ENCODE data around the gene LZTS2.
"Not testable (repeated sequence)": the region's sequence is repeated elsewhere in the genome, so short reads cannot be mapped to it uniquely, and the experiment has no call there.

The LZTS2 gene

GRCh38 chr10:100972904-100973535, 26.6 kb upstream of the LZTS2 start:
- Histone ChIP-seq H3K27ac (ENCODE audit: low read depth, low read length) (no peak overlapping the region), H3K27me3 (ENCODE audit: control insufficient read depth, low read length) (peaks cover 12% of the 10 kb centered on the region), H3K4me3 (ENCODE audit: low read length) (no peak overlapping the region), H3K9me2 (replicated peaks; ENCODE audit: control insufficient read depth, low read length) (no peaks in the 10 kb centered on the region), H3K79me2 (ENCODE audit: control insufficient read depth, low read length) (no peaks in the 10 kb centered on the region), H3F3A (ENCODE audit: control insufficient read depth, insufficient read depth) (no peaks in the 10 kb centered on the region), H4K20me1 (ENCODE audit: control insufficient read depth, insufficient read depth, low read depth, low read length) (no peaks in the 10 kb centered on the region), H3K4me1 (ENCODE audit: control insufficient read depth, low read length) (peaks cover 11% of the 10 kb centered on the region), H3K4me2 (ENCODE audit: low read length) (no peak overlapping the region), H3K36me3 (ENCODE audit: control insufficient read depth, low read length) (no peaks in the 10 kb centered on the region), H3K9me3 (ENCODE audit: control insufficient read depth, insufficient read depth, low read length) (no peaks in the 10 kb centered on the region)
- TF ChIP-seq EZH2phosphoT487 (IDR thresholded peaks at IDR 0.05; ENCODE audit: borderline replicate concordance, low read length) = no peak
- TF ChIP-seq CTCF (IDR thresholded peaks at IDR 0.05; ENCODE audit: low read depth, low read length, poor library complexity, severe bottlenecking) = no peak

GRCh38 chr10:100975397-100975796, 24.2 kb upstream of the LZTS2 start:
- not testable (repeated sequence) for H3K79me2 ChIP-seq (ENCODE audit: control insufficient read depth, low read length); H3K27me3 ChIP-seq (ENCODE audit: control insufficient read depth, low read length); H3K36me3 ChIP-seq (ENCODE audit: control insufficient read depth, low read length); H3K9me2 ChIP-seq (replicated peaks; ENCODE audit: control insufficient read depth, low read length); H3F3A ChIP-seq (ENCODE audit: control insufficient read depth, insufficient read depth); H3K4me1 ChIP-seq (ENCODE audit: control insufficient read depth, low read length); H3K27ac ChIP-seq (ENCODE audit: low read depth, low read length); H3K4me2 ChIP-seq (ENCODE audit: low read length); H3K4me3 ChIP-seq (ENCODE audit: low read length); H3K9me3 ChIP-seq (ENCODE audit: control insufficient read depth, insufficient read depth, low read length); H4K20me1 ChIP-seq (ENCODE audit: control insufficient read depth, insufficient read depth, low read depth, low read length)

- Histone ChIP-seq H3K4me1 (ENCODE audit: control insufficient read depth, low read length) (no peaks in the 10 kb centered on the region), H3K4me3 (ENCODE audit: low read length) (no peak overlapping the region), H3K79me2 (ENCODE audit: control insufficient read depth, low read length) (no peaks in the 10 kb centered on the region), H3F3A (ENCODE audit: control insufficient read depth, insufficient read depth) (no peaks in the 10 kb centered on the region), H3K9me2 (replicated peaks; ENCODE audit: control insufficient read depth, low read length) (no peaks in the 10 kb centered on the region), H4K20me1 (ENCODE audit: control insufficient read depth, insufficient read depth, low read depth, low read length) (no peaks in the 10 kb centered on the region), H3K9me3 (ENCODE audit: control insufficient read depth, insufficient read depth, low read length) (no peaks in the 10 kb centered on the region), H3K27ac (ENCODE audit: low read depth, low read length) (no peak overlapping the region), H3K4me2 (ENCODE audit: low read length) (no peak overlapping the region), H3K27me3 (ENCODE audit: control insufficient read depth, low read length) (no peaks in the 10 kb centered on the region), H3K36me3 (ENCODE audit: control insufficient read depth, low read length) (peaks cover 6% of the 10 kb centered on the region; the same call in 1 of the 2 replicates)
- TF ChIP-seq CTCF (IDR thresholded peaks at IDR 0.05; ENCODE audit: low read depth, low read length, poor library complexity, severe bottlenecking) = no peak
- TF ChIP-seq EZH2phosphoT487 (IDR thresholded peaks at IDR 0.05; ENCODE audit: borderline replicate concordance, low read length) = no peak
These were observed 22.7 kb upstream of the LZTS2 start for GRCh38 chr10:100976906-100977305.

- H4K20me1 ChIP-seq (ENCODE audit: control insufficient read depth, insufficient read depth, low read depth, low read length) = no peaks in the 10 kb centered on the region
- no peak overlapping the region for H3K27ac ChIP-seq (ENCODE audit: low read depth, low read length)
- no peaks in the 10 kb centered on the region for H3K9me2 ChIP-seq (replicated peaks; ENCODE audit: control insufficient read depth, low read length)
- no peaks in the 10 kb centered on the region for H3K79me2 ChIP-seq (ENCODE audit: control insufficient read depth, low read length)
- no peak overlapping the region for H3K4me2 ChIP-seq (ENCODE audit: low read length)
- no peaks in the 10 kb centered on the region for H3K27me3 ChIP-seq (ENCODE audit: control insufficient read depth, low read length)
- peaks cover 6% of the 10 kb centered on the region; the same call in 1 of the 2 replicates for H3K36me3 ChIP-seq (ENCODE audit: control insufficient read depth, low read length)
- no peaks in the 10 kb centered on the region for H3K9me3 ChIP-seq (ENCODE audit: control insufficient read depth, insufficient read depth, low read length)
- no peaks in the 10 kb centered on the region for H3K4me1 ChIP-seq (ENCODE audit: control insufficient read depth, low read length)
- TF ChIP-seq CTCF (IDR thresholded peaks at IDR 0.05; ENCODE audit: low read depth, low read length, poor library complexity, severe bottlenecking) (no peak), EZH2phosphoT487 (IDR thresholded peaks at IDR 0.05; ENCODE audit: borderline replicate concordance, low read length) (no peak)
- H3K4me3 ChIP-seq (ENCODE audit: low read length) = no peak overlapping the region
- no peaks in the 10 kb centered on the region for H3F3A ChIP-seq (ENCODE audit: control insufficient read depth, insufficient read depth)
These were observed 22.2 kb upstream of the LZTS2 start for GRCh38 chr10:100977436-100977835.

Measured in DOHH2 (cell line).